HG03095 (cell line): ENCODE results near the gene CLDN16.

ENCODE experiments used
- ATAC-seq: cut with Tn5 transposase; IDR thresholded peaks from one replicate; pipeline ENCODE4 v1.9.1; 2021; ENCODE audit warnings: moderate library complexity; ENCODE audit not compliant: unreplicated experiment

CLDN16 gene

GRCh38 chr3:190387578-190388213 lies at the start of gene CLDN16:
CLDN16 (plus strand) TSS chr3:190388163; CDS start chr3:190388330, 167 bp downstream.
- ATAC-seq, result no peak

DNA sequence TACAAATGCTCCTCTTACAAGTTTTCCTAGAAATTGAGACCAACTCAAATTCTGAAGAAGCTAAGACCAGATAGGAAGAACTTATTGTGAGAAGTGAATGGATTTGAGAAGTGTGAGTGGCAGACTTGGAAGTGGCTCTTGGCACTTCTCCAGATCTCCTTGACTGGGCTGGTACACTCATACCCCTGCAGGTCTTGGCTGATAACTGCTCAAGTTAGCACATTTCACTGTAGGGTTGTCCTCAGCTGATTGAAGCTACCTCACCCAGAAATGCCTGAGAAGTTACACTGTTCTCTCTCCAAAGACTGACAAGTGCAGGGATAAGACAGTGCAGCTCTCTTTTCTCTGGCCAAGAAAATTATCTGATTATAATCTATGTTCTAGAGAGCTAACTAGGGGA lies 49.2 kb upstream of the CLDN16 start:
- no peak for ATAC-seq

DNA sequence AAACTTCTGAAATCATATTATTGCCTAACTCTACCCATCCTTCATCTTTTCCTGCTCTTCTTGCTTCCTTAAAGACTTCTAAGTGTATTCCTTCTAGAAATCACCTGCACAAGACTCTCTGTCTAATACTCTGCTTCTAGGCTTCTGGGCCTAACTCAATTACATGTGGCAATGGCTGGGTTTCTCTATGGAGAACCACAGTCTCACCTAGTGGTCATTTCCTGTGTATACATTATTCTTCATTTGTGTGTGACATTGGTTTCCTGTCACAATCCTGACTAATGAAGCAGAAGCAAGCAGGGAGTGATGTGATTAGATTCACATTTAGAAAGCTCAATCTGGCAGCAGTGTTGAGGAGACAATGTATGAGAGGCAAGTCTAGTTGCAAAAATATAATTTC lies 48.8 kb upstream of the CLDN16 start:
- ATAC-seq, result no peak

DNA sequence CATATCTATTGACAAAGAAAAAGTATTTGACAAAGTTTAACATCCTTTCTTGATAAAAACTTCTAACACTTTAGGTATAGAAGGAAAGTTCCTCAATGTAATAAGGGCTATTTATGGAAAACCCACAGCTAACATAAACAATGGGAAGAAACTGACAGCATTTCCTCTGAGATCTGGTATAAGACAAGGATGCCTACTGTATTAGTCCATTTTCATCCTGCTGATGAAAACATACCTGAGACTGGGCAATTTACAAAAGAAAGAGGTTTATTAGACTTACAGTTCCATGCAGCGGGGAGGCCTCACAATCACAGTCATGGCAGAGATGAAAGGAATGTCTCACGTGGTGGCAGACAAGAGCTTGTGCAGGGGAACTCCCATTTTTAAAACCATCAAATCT lies 47.9 kb upstream of the CLDN16 start:
- no peak for ATAC-seq

DNA sequence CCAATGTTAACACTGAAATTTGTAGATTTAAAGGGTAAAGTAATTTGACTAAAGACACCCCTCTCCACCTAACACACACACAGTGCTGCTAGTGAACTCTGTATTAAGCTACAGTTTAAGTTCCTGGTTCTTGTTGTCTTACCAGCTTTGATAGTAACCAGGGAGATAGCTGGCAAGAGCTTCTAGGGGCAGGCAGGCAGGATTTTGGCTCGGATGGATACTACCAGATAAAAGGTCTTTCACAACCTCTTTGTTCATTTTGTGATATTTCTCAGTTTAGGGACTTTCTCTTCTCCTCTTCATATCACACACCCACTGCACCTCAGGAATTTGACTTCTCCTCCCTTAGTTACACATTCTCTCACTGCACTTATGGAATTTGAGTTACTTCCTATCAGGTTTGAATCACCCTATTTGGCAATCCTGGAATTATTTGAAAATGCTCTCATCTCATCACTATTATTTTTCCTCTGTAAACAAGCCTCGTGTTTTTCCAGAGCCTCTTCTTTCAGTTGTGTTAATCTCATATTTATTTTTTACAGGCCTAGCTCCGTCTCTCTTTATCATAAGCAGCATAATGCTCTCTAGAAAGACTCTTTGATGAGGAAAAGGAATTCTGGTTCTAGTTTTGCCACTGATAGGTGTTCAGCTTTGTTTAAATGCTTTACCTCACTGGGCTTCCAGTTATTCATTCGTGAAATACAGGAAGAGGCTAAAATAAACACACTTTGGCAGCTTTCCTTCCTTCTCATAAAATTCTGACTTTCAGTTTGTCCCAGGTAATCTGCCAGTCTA lies 42.7 kb upstream of the CLDN16 start:
- ATAC-seq, result no peak

DNA sequence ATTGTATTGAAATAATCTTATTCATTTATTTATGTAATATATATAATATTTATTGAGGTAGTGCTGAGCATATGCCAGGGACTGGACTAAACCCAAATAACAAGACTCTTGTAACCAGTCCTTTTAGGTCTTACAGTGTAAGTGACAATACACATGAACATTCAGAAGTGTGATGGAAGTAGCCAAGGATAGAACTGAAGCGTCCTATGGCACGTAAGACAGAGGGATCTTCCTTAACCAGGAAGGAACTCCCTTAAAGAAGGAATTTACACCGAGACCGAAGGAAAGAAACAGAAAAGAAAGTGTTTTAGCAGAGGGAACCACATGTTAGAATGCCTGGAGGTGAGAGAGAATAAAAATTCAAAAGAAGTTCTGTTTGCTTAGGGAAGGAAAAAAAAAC lies 42.1 kb upstream of the CLDN16 start:
- ATAC-seq, result no peak

- ATAC-seq, result no peak
These were observed 41.4 kb upstream of the CLDN16 start for GRCh38 chr3:190346541-190346940.

DNA sequence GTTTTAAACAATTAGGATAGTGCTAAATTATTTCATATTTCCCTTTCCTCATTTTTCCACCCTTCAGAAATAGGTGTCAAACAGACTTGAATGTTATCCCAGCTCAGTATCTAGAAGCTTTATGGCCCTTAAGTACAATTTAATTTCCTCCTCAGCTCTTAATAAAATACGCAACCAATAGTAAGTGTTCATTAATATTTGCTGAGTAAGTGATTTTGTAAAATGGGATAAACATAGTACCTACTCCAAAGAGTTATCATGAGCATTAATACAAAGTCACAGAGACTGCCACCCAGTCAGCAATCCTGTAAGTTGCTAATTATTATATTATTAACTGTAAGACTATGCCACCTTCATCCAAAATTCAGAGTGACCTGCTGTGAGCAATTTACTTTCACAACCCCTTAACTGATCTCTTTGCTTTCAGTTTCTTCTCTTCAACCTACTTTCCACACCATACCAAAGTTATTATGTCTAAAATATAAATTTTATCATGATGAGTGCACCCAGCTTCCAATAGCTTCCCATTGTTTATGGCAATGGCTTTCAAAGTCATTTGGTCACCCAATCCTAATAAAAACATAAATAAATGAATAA lies 35.0 kb upstream of the CLDN16 start:
- no peak for ATAC-seq

- ATAC-seq, result no peak
These were observed 31.7 kb upstream of the CLDN16 start for GRCh38 chr3:190356246-190356645.

DNA sequence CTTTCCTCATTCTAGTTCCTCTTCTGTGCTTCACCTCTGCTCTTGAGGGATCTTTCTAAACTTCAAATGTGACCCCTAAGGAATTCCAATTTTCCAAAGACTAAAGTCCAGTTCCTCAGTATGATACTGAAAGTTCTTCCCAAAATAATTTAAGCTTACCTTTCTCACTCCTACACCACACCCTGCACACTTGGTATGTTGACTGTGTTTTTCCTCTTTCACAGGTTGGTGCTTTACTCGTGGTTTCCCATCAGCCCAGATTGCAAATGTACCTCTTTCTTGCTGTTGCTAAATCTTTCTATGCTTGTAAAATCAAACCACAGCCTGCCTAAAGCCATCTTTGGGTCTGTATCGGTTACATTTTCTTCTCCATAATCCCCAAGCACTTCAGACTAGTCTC lies 30.5 kb upstream of the CLDN16 start:
- no peak for ATAC-seq

- ATAC-seq, result no peak
These were observed 28.1 kb upstream of the CLDN16 start for GRCh38 chr3:190359813-190360212.

- ATAC-seq, result no peak
These were observed 27.7 kb upstream of the CLDN16 start for GRCh38 chr3:190360228-190360627.

- ATAC-seq, result no peak
These were observed 26.2 kb upstream of the CLDN16 start for GRCh38 chr3:190361791-190362190.

- ATAC-seq, result no peak
These were observed 25.7 kb upstream of the CLDN16 start for GRCh38 chr3:190362258-190362657.

DNA sequence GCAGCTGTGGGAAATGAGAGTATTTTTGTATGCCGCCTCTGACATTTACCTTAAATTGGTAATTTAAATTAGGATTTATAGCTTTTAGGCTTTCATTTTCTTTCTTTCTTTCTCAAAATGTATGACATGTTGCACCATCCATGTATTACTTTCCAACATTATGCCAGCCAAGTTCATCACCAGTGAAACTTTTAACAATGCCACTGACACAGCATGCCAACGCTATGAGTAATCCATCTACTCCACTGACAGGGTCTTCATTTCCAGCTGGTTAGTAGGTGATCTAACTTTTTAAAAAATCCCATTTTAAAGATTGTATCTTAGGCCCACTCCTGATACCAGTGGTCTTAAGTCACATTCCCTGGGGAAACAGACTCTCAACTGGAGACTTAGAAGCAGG lies 21.8 kb upstream of the CLDN16 start:
- ATAC-seq, result no peak

GRCh38 chr3:190368881-190369280 lies 19.1 kb upstream of the CLDN16 start:
- ATAC-seq, result no peak

DNA sequence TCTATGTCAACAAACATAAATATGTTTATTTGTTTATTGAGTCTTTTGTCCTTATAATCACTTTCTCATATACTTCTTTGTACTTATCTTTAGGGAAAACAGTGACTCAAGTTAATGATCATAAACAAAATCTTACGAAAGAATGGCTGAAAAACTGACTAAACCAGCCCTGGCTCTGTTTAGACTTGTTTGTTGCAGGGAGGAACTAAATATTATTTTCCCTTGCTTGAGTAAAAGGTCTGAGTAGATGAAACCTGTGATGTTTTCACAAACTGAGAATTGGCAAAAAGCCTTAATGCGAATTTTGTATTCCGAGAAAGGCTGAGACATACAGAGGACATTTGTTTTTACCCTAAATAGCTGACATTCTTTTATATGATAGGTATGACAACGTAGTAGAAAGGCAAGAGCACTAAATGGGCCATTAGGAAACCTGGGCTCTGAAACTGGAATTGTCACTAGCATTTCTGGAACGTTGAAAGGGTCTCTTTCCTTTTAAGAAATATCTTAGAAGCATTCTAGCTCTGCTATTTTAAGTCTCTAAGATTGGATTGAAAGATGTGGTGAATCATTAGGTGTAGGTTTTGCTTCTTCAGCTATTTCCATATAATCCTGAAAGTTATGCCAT lies 18.2 kb upstream of the CLDN16 start:
- ATAC-seq, result no peak

DNA sequence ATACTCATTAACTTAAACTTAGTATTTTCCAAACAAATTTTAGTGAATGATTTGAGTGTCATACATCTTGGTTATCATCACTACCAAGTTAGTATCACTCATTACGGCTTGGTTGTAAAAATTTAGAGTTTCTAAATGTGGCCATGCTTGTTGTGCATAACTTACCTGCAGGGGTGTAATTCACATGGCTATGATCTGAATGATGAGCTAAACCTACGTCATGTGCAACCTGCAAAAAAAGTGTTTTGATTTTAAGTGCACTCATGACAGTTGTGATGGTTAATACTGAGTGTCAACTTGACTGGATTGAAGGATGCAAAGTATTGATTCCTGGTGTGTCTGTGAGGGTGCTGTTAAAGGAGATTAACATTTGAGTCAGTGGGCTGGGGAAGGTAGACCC lies 17.6 kb upstream of the CLDN16 start:
- no peak for ATAC-seq

- no peak for ATAC-seq
These were observed 16.8 kb upstream of the CLDN16 start for GRCh38 chr3:190371152-190371551.

GRCh38 chr3:190375246-190375645 lies 12.7 kb upstream of the CLDN16 start:
- ATAC-seq, result no peak

DNA sequence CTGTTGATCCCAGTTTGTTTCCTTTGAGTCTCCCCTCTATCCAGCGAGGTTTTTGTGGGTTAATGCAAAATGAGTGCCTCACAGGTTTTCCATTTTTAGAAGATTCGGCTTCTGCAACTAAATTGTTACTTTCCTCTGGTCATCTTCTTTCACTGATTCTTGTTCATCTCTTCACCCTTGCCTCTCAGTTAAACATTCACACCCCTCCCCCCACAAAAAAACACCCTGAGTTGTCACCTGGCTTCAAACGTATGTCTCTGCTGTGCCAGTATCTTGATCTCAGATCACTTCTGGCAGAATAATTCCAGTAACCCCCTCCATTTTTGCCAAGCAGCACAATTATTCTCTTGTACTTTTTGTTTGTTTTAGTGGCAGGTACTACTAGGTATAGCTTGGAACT lies 12.3 kb upstream of the CLDN16 start:
- no peak for ATAC-seq
